GM08714 (cell line): ENCODE data around the gene DCUN1D1.

Source experiments
- H3K4me3 ChIP-seq: fragments of 200-500 bp; sonication (Bioruptor generic); 2 replicates; pipeline ENCODE4 v1.5.1; 2014; ENCODE audit warnings: mild to moderate bottlenecking, low read length, inconsistent platforms
- ZNF274 ChIP-seq: IDR thresholded peaks from 2 replicates; pipeline ENCODE4 v1.6.1; 2012; ENCODE audit warnings: mild to moderate bottlenecking, low read depth, low read length

DCUN1D1 gene

GRCh38 chr3:182986021-182986420 is 5.7 kb upstream of the DCUN1D1 start:
- TF ChIP-seq ZNF274: no peak
- H3K4me3 ChIP-seq: no peak overlapping the region

GRCh38 chr3:182983876-182984275 is 3.5 kb upstream of the DCUN1D1 start:
- TF ChIP-seq ZNF274: no peak
- no peak overlapping the region for H3K4me3 ChIP-seq

GRCh38 chr3:182981038-182981380 is 671 bp upstream of the DCUN1D1 start:
- no peak for TF ChIP-seq ZNF274
- H3K4me3 ChIP-seq: peak overlapping the region; percentile 60; the same call in 1 of the 2 replicates

GRCh38 chr3:182979674-182980191 is 605 bp downstream of the DCUN1D1 start:
- TF ChIP-seq ZNF274: no peak
- H3K4me3 ChIP-seq: peak overlapping the region; percentile 95

GRCh38 chr3:182979103-182979673 is 1.1 kb downstream of the DCUN1D1 start:
- H3K4me3 ChIP-seq: peak overlapping the region; percentile 95
- no peak for TF ChIP-seq ZNF274

- TF ChIP-seq ZNF274: no peak
- no peak overlapping the region; the same call in 1 of the 2 replicates for H3K4me3 ChIP-seq
These were observed 2.0 kb downstream of the DCUN1D1 start for GRCh38 chr3:182978387-182978786.

GRCh38 chr3:182973047-182973446 is 7.3 kb downstream of the DCUN1D1 start:
- no peak overlapping the region for H3K4me3 ChIP-seq
- TF ChIP-seq ZNF274: no peak

- TF ChIP-seq ZNF274: no peak
- H3K4me3 ChIP-seq: no peak overlapping the region
These were observed 8.0 kb downstream of the DCUN1D1 start for GRCh38 chr3:182972387-182972786.

GRCh38 chr3:182971637-182972036 is 8.7 kb downstream of the DCUN1D1 start:
- no peak for TF ChIP-seq ZNF274
- H3K4me3 ChIP-seq: no peak overlapping the region

GRCh38 chr3:182970811-182971418 is 9.4 kb downstream of the DCUN1D1 start:
- no peak for TF ChIP-seq ZNF274
- H3K4me3 ChIP-seq: no peak overlapping the region

GRCh38 chr3:182969853-182970252 is 10.5 kb downstream of the DCUN1D1 start:
- no peak overlapping the region for H3K4me3 ChIP-seq
- no peak for TF ChIP-seq ZNF274

- no peak overlapping the region for H3K4me3 ChIP-seq
- no peak for TF ChIP-seq ZNF274
These were observed 11.1 kb downstream of the DCUN1D1 start for GRCh38 chr3:182969277-182969676.

- no peak overlapping the region for H3K4me3 ChIP-seq
- no peak for TF ChIP-seq ZNF274
These were observed 12.8 kb downstream of the DCUN1D1 start for GRCh38 chr3:182967218-182968204.

- no peak for TF ChIP-seq ZNF274
- no peak overlapping the region for H3K4me3 ChIP-seq
These were observed 14.4 kb downstream of the DCUN1D1 start for GRCh38 chr3:182965861-182966366.

GRCh38 chr3:182964179-182964578 is 16.2 kb downstream of the DCUN1D1 start:
- no peak for TF ChIP-seq ZNF274
- H3K4me3 ChIP-seq: no peak overlapping the region
